GM21737 (cell line): ENCODE measurements around the gene DCBLD2.

Experiments
- ATAC-seq: cut with Tn5 transposase; IDR thresholded peaks from one replicate; pipeline ENCODE4 v1.9.1; 2021; ENCODE audit warnings: mild to moderate bottlenecking, moderate library complexity; ENCODE audit not compliant: unreplicated experiment

Gene DCBLD2

GRCh38 chr3:98797905-98798304, 103.6 kb downstream of the DCBLD2 start:
- no peak for ATAC-seq

DNA sequence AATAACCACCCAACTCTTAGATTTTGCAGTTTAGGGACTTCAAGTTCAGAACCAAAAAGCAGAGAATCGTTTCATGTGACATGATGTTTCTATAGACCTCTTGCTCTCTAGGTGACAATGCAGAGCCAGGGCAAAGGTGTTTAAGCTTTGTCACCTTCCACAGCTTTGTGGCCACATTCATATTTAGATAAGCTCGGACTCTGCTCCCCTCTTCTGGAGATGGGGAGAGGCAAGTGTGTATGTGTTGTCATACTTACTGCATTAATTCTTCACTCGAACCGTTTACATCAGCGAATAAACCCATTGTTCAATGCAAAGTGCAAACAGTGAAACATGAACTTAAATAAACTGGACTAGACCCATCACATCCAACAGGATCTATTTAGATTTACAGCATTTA, 105.2 kb downstream of the DCBLD2 start:
- no peak for ATAC-seq

GRCh38 chr3:98793971-98794370, 107.5 kb downstream of the DCBLD2 start:
- ATAC-seq, result no peak

- ATAC-seq, result no peak
Measured at GRCh38 chr3:98791341-98792325, 109.9 kb downstream of the DCBLD2 start.

DNA sequence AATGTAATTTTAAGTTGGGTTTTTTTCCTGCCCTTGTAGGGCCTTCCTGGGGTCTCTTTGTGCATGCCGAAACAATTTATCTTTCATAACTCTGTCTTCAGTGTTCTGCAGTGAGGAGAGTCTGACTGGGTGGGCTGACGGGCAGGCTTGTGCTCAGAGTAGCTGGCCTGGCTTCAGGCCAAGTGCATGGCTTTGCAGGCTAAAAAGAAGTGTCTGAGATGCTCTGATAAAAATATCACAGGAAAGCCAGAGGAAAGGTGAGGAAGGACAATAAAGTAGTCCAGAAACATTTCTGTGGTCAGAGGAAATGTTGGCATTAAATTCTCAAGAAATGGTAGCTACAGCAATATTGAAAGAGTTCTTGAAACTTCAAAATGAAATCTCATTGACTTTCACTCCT, 112.8 kb downstream of the DCBLD2 start:
- no peak for ATAC-seq

DNA sequence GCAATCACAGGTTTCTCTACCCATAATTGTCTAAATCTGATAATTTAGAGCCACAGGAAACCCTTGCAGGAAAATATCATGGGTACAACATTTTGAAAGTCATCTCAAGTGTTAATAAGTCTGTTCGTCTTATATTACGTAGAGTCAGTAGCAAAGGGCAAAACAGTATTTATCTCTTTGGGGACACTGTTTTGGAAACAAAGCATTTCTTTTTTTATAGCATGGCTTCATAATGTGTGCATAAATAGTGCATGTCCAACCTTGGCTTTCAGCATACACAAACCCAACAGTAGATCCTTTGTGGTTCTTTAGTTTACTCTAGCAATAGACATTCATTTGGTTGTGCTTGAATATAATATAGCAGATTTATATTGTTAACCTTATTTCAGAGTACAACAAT, 114.3 kb downstream of the DCBLD2 start:
- no peak for ATAC-seq

DNA sequence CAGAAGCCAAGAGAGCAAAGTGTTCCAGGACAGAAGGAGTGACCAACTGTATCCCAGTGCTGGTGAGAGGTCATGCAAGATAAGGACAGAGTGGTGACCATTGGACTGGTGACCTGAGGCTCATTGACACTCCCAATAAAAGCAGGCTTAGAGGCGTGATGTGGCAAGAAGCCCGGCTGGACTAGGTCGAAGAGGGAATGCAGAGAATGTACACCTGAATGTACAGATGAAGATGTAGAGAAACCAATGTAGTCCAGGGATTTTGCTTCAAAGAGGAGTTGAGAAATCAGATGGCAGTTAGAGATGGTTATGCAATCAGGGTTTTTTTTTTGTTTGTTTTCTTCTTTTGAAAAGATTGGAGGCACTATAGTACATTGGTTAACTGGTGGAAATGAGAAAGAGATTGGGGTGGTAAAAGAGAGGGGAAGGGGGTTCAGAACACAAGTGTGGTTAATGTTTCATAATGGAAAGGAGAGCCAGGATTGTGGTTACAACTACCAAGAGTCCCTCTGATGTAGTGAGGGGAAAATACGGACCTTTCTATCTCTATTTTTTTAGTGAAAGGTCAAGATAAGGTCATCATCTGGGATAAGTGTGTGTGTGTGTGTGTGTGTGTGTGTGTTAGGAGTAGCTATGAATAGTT, 115.0 kb downstream of the DCBLD2 start:
- no peak for ATAC-seq

DNA sequence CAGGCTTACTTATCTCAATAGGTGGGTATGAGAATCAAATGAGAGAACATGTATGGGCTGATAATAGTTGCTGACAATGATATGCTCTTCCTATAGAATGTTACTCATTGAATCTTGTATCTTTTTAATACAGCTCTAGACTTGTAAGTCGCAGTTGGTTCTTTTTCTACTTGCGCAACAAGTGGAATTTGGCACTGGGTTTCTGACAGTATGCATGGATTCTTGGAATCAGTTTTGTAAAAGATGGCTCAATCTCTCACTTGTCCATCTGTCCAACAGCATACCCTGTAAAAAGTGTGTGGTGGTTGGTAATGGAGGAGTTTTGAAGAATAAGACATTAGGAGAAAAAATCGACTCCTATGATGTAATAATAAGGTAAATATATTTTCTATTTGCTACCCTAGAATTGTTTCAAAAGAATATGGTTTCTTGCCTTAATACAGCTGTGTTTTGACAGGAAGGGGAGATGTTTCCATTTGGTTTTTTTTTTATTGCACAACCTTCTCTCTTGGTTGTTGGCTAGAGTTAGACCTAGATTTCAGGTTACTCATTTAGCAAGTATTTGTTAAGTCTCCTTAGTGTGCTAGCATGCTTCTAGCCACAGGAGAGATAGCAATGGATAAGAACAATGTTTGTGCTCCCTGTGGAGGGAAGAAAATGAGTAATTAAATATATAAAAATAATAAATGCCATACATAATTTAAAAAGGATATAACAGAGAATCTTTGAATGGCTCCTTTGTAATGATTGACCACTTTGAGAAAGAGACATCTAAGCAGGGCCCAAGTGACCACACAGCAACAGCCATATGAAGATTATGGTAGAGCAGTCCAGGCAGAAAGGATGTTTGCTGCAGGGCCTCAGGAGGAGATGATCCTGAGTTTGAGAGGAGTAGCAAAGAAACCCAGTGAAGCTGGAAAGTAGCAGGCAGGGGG, 116.6 kb downstream of the DCBLD2 start:
- ATAC-seq, result no peak

DNA sequence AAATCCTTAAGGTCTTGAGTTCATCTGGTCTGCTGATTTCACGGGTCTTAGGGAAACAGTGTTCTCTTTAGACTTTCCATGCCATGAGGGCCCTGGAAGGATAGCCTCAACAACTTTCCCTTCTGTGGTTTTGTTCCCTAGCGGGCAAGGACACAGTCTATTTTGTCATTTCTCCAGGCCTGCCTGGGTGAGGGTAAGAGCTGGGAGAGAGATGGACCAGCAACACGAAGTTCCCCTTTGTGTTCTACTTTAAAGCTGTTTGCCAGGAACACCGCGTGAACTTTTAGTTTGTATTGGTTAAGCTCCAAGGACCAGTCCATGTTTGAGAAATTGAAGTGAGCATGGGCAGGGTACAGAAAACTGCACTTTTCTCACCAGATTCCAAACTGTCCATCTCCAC, 117.5 kb downstream of the DCBLD2 start:
- no peak for ATAC-seq

DNA sequence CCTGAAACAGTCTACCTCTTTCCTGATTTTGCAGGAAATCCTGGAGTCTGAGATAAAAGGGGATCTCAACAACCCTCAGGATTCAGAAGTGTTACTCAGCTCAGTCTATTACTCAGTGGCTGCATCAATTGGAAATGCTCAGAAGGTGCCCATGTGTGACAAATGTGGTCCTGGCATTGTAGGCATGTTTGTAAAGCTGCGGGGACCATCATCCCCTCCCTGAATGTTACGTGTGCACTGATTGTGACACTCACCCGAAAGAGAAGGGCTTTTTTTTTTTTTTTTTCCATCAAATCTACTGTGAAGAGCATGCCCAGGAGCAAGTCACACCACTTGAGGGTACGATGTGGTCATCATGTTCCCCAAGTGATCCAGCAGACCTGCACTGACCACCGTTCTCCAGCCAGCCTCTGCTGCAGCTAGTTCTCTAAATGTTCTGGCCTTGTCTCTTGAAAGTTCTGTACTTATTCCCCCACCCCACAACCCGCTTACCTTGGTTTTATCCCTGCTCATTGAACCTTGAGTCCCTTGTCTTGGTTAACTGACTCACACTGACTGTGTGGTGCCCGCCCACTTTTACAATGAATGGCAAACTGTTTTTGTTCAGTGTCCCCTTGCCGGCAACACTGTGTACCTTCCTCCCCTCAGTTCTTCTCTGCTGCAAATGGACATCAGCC, 118.5 kb downstream of the DCBLD2 start:
- no peak for ATAC-seq

DNA sequence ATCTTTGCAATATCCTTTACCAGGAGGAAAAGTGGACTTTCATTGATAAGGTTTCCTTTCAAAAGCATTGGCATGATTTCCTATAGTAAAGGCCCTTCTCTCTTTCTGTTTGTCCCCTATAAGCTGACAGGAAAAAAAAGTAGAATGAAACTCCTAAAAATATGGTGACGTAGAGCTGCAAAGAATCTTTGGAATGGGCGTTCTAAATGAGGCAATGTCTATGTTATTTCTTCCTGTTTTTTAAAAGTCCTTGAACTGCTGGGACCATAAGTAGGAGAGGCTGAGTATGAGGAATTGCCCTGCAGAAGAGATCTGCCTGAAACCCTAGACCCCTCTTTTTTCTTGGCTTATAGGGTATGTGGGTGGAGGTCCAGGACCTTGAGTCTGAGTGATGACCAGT, 121.2 kb downstream of the DCBLD2 start:
- ATAC-seq, result no peak

DNA sequence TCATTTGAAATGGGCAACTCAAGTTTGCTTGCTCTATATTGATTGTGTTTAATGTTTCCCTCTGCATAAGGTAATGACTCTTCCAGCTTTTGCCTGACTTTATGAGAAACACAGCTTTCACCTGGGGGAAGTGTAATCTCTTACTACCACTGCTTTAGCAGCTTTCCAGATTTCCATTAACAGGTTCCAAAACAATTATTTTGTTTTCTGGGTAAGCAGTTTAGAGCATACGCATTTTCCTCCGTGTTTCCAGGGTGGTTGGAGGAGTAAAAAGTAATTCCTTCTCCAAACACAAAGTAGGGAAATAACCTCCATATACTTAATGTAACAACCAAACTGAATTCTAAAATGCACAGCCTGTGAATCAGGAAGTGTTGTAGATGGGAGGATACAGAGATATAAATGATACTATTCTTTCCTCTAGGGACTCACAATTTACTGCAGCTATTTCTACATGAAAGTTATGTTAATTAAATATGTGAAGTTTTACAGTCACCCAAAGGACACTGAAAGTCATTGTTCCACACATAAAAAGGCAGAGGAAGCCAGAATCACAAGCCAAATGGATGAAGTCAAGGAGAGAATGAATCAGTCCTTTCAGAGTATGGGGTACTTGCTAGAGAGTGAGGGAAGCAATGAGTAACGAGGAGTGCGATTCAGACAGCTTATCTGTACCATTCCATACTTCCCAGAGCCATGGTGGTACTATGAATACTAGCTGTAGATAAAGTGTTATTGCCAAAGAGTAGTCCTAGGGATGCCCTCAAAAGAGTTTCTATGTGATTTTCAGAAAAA, 121.8 kb downstream of the DCBLD2 start:
- ATAC-seq, result no peak

- no peak for ATAC-seq
Measured at GRCh38 chr3:98778852-98779413, 122.6 kb downstream of the DCBLD2 start.

GRCh38 chr3:98778383-98778782, 123.1 kb downstream of the DCBLD2 start:
- no peak for ATAC-seq

GRCh38 chr3:98777801-98778220, 123.7 kb downstream of the DCBLD2 start:
- no peak for ATAC-seq

DNA sequence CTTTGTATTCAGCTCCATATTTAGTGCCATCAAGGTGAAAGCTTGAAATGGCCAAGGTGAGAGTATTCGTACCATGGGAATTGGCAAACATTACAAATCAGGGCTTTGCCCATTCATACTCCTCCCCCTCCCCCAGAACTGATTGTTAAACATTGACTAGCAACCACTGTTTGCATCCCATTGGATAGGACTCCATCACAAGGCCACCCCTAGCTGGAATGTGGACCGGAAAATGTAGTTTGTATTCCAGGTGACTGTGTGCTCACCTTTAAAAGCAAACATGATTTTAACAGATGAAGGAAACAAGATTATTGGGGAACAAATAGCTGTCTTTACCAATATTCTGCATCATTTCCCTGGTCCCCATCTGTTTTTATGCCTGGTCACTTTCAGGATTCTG, 124.2 kb downstream of the DCBLD2 start:
- ATAC-seq, result no peak

GRCh38 chr3:98776140-98776493, 125.4 kb downstream of the DCBLD2 start:
- ATAC-seq, result no peak

- ATAC-seq, result no peak
Measured at GRCh38 chr3:98775459-98776139, 125.9 kb downstream of the DCBLD2 start.

DNA sequence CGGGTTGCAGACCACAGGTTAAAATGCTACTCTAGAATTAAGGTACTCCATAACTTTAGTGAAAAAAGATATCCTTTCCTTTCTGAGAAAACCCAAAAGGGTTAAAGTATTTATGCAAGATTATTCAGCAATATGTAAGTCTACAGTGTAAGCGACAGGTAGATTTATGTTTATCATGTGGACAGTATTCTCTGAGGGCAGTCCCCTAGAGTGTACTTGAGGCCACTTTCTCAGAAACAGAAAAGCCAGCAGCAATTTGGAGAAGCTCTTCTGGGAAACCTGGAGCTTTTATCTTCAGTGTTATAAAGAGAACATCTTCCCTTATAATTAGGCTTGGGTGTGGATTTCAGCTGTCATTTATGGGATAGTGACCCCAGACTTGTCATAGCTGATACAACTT, 129.5 kb downstream of the DCBLD2 start:
- no peak for ATAC-seq
